DMS153 (cell line): ENCODE data around the gene ADARB2.

ENCODE experiments used
- DNase-seq: peaks from one replicate; lab custom pipeline; 2025; lab: John Stamatoyannopoulos, UW

Gene ADARB2

DNA sequence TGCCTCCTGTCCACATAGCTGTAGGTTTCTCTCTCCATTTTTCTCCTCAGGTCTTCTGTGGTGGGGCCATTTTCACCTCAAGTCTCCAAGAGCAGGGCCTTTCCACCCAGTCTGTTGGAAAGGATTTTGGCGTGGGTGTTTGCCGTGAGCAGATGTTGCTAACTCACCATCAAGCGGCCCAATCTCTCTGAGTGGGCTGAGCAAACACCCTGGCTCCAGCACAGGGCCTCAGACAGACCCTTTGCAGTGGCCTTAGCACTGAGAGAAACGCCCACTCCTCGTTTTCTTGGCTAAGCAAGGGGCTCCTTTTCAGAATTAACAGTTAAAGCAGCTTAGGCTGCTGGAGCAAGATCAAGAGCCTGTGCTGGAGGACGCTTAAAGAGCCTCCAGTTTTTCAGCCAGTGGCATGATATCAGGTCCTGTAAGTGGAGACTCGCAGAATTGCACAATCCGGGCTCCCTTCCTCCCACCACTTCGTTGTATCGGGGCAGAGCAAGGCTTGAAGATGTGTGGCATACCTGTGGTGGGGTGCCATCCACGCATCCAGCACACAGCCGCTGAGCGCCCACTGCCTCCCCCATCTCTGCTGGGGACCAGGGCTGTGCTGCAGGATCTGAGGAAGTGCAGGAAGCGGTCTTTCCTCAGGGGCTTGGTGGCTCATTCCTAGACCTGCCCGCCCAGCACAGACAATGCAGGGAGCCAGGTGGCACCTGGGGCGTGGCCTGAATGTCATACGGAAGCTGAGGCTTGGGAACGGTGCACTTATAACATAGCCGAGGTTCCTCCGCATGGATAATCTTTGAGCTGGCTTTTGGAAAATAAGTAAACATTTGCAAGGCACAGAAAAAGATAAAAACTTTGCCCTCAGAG lies 142.7 kb downstream of the ADARB2 start:
- no peak for DNase-seq

DNA sequence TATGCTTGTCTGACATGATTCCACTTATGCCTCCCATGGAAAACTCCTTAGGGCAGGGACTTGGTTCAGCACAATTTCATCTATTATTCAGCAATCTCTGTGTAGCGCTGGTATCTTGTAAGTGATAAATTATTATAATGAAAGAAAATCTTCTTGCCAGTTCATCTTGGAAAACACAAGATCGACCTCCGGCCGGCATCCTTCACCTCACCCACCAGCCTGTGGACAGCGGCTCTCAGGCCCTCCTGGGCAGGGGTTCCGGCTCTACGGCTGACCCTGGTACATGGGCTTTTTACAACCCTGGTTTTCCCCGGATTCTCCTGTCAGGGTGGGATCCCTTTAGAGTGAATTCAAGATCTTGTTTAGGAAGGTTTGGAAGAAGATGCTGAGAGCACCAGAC lies 145.6 kb downstream of the ADARB2 start:
- DNase-seq: no peak

DNA sequence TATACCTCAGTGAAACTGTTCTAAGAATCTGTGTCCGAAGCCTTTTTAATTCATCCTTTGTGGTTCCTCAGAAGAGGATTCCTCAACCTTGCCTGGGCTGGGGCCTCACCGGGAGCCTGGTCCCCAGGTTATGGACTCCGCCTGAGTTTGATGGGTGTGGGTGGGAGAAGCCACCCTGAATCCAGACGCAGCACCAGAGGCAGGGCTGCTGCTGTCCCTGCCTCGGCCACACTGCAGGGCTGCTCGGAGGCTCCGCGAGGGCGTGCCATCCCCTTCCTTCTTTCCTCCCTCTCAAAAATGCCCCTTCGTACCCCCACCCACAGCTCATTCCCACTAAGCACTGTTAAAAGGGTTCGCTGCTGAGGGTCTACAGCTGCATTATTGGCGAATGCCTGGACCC lies 146.3 kb downstream of the ADARB2 start:
- DNase-seq: no peak

DNA sequence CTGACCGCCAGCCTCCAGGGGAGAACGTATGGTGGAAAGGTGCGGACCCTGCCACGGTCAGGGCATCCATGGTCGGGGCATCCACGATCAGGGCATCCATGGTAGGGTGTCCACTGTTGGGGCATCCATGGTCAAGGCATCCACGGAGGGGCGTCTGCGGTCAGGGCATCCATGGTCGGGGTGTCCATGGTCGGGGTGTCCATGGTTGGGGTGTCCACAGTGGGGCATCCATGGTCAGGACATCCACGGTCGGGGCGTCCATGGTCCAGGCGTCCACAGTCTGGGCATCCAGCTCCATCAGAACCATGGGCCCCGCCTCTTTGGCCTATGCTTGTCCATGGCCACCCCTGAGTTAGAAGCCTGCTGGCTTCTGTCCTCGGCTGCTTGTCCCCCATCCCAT lies 148.1 kb downstream of the ADARB2 start:
- no peak for DNase-seq

DNA sequence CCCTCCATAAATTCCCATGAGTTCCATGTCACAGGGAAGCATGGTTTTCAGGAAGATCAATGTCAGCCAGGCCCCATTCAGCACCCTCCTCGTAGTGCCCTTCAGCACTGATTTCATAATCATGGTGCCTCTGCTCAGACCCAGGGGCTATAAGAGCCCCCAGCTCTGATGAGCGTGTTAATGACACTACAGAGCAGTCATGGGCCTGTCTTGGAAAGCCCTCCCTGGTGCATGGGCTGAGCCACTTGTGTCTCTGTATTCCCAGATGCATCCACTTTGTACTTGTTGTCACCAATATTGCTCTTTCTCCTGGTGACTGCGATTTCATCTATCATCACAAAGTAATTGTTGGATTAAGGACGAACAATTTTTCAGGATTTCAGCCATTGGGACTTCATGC lies 154.6 kb downstream of the ADARB2 start:
- DNase-seq: no peak

DNA sequence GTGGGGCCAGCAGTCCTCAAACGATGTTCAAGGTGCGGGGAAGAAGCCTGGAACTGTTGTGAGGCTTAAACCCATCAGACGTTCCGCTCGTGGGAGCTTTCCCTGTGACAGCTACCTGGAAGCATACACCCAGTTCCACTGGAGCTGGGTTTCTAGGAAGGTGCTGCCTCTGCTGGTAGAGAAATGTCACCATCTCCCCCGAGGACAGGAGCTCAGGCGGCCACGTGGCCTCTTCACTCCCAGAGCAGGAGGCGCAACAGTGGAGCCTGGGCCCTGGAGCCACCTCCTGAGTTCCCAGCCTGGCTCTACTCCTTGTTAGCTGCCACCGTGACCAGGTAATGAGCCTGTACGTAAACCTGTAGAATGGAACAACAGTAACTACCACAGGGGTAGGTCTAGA lies 156.1 kb downstream of the ADARB2 start:
- no peak for DNase-seq

DNA sequence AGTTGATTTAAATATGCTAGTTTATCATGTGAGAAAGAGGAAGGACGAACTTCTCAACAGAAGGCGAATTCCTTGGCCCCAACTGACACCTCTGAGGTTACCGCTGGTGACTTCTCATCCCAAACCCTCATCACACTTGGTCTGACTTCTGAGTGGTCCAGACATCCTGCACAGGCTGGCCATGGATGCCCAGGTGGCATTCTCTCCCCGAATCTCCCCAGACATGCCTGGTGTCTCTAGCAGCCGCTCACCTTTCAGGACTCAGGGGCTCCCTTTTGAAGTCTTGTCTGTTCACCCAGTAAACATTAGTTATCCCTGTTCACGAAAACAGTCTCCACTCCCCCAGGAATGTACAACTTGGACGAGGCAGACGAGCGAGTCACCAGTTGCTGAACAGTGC lies 157.7 kb downstream of the ADARB2 start:
- no peak for DNase-seq

DNA sequence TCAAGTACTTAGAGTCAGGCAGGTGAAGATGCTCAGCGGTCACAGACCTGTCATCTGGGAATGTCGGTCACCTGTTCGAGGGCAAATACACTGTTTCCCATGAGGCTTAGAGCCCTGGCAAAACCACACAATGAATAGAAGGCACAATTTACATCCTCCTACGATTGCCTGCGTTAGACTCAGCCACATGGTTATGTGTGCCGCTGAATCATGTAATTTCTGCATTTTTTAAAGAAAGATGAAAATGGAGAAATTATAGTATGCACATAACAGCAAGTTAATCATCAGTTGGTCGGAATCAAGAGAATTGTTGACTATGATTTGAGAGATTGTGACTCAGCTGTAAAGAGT lies 158.2 kb downstream of the ADARB2 start:
- no peak for DNase-seq

DNA sequence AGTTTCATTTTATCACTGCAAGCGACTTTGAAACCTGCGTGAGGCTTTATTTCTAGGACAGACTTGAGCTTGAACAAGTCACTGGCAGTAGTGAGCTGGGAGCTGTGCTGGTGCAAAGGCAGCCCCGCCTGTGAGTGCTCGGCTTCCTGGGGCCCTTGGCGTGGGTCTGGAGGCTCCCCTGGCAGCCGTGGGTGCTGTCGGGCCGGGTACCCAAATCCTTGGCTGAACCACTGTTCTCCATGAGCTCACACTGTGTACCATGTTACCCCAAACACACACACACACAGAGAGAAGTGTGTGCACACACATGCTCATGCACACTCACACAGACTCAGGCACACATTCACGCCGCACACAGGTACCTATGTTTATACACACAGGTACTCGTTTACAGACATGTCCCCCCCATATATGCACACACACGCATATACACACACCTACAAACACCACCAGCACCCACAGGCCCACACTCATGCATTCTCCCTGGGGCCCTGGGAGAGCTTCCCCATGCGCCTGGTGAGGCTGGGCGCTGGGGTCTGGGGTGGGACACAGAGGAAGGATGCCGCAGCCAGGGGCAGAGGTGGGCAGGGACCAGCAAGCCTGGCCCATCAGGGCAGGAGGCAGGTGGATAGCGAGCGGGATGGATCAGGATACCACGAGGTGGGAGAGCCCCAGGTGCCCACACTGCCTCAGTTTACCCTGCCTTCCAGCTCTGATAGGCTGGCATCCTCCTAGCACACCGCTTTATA lies 158.8 kb downstream of the ADARB2 start:
- DNase-seq: no peak

DNA sequence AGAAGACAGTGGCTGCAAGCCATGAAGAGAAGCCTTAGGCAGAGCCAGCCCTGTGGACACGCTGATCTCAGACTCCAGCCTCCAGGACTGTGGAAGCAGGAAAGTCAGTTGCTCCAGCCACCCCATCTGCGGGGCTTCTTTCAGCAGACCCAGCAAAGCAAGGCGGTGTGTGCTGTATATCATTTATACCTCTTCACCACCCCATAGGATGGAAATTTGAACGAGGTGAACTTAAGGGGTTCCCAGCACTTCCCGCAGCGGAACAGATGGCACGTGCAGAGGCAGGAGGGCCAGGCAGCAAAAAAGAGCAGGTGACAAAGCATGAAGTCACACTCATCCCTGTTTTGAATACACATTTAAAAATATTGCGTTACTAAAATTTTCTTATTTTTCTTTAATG lies 159.4 kb downstream of the ADARB2 start:
- DNase-seq: no peak

DNA sequence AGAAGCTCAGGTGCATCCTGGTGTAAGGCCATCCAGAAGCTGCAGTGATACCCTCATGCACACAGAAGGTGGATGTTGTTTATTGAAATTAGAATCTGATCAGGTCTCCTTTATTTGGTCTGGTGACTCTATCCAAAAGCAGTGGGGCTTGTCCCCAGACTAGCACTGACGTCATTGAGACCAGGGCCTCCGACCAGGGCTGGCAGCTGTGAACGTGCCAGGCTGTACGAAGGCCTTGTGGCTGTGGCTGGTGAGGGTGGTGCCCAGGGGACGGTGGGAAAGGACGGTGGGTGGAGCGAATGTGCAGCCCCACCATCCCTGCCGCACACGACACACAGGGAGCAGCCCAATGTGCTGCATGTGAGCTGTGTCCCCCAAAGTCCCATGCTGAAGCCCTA lies 160.0 kb downstream of the ADARB2 start:
- DNase-seq: no peak

DNA sequence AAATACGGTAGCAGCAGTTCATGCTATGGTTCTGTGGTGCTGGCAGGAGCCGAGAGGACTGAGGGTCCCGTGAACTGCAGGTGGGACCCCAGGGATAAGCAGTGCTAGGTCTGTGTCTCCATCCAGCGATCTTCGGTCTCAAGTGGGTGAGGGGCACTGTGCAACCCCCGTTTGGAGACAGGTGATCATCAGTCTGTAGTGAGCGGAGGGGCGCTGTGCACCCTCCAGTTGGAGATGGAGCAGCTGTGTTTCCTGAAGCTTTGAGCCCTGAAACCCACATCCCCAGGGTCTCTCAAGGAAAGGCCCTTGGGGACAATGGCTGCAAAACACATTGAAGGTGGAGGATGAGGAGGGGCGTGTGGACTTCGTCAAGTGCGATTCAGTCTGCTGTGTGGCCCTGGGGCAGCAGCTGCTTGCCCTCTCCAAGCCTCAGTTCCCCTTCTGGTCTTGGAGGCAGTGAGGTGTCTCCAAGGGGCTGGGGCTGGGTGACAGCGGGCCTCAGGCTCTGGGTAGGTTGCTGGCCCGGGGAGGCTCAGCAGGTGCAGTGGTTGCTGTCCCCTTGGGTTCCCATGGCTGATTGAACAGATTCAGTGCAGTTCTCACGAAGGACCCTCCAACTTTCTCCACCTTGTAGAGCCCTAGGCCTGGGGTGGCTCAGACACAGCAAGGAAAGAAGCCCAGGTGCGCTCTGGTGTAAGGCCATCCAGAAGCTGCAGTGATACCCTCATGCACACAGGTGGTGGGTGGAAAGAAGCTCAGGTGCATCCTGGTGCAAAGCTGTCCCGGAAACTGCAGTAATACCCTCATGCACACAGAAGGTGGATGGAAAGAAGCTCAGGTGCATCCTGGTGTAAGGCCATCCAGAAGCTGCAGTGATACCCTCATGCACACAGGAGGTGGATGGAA lies 160.6 kb downstream of the ADARB2 start:
- DNase-seq: no peak

DNA sequence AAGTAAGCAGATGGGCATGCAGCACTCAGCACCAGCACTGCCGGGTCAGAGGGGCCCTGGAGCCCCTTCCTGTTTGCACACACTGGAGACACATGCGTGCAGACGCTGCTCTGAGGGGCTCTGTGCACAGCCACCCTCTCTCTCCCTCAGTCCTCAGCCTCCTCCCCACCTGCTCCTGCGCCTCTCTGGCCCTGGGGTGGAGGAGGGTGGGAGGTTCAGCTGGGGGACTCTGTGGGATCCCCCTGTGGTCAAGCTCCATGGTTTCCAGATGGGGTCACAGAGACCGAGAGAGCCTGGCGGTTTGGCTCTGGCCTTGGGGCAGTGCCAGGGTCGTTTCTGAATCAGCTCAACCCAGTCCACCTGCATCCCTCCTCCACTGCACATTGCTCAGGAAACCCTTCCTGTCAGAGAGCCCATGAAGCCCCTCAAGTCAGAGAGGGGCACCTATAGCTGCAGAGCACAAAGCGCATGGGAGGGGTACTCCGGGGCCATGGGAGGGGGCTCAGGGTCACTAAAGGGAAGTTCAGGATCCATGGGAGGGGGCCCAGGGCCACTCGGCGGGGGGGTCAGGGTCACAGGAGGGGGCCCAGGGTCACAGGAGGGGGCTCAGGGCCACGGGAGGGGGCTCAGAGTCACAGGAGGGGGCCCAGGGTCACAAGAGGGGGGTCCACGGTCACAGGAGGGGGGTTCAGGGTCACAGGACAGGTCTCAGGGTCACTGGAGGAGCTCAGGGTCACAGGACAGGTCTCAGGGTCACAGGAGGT lies 161.7 kb downstream of the ADARB2 start:
- no peak for DNase-seq

DNA sequence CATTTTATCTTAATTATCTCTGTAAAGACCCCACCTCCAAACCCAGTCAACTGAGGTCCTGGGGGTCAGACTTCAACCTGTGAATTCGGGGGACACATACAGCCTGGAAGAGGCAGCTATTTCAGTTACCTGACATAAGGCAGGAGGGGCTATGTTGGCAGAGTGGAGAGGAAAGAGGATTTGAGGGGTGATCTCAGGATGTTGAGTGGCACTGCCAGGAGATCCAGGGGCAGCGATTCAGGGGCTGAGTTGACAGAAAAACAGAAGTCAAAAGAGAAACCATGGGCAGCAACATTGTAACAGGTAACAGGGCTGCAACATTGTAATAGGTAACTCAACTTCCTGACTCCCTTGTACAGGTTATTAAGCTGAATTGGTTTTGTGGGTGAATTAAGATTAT lies 162.6 kb downstream of the ADARB2 start:
- no peak for DNase-seq

DNA sequence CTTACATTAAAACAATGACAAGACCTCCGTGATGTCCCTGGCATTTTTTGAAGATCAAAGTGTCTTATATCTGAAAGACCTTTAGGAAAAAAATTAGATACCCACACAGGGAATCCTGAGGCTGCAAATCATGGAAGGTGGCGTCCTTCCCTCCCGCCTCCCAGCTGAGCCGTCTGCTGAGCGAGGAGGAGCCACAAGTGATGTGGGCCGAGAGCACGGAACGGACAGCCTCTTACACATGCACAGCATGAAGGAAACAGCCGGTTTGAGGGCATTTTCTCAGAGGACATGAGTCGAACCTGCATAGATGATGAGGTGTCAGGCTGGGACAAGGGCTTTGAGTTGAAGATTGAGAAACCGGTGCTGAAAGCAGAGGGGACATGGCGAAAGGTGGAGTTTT lies 163.3 kb downstream of the ADARB2 start:
- no peak for DNase-seq

DNA sequence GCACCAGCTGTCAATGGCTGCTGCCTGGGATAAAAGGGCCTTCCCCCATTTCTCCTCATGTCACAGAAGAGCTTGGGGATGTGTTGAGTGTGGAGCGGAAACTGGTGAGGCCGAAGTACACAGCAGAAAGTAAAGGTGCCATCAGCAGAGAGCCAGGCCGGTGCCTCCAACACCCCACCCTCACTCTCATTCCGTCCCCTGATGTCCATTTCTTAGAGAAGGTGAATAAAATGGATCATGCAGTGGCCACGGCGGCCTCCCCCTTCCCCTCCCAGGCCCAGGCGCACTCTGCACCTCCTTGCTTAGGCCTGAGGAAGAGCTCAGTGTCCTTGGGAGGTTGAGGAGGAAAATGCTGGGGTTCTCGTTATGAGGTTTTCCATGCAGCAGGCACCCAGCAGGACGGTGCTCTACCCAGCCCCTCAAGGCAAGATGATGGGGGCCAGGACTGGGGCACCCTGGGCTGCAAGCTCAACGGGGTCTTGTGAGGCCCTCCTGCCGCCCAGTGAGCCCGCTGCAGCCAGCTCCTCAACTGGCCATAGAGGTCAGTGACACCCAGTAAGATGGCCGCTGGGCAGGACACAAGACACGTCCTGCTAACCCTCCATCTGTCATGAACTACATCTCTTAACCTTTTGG lies 163.9 kb downstream of the ADARB2 start:
- DNase-seq: no peak

DNA sequence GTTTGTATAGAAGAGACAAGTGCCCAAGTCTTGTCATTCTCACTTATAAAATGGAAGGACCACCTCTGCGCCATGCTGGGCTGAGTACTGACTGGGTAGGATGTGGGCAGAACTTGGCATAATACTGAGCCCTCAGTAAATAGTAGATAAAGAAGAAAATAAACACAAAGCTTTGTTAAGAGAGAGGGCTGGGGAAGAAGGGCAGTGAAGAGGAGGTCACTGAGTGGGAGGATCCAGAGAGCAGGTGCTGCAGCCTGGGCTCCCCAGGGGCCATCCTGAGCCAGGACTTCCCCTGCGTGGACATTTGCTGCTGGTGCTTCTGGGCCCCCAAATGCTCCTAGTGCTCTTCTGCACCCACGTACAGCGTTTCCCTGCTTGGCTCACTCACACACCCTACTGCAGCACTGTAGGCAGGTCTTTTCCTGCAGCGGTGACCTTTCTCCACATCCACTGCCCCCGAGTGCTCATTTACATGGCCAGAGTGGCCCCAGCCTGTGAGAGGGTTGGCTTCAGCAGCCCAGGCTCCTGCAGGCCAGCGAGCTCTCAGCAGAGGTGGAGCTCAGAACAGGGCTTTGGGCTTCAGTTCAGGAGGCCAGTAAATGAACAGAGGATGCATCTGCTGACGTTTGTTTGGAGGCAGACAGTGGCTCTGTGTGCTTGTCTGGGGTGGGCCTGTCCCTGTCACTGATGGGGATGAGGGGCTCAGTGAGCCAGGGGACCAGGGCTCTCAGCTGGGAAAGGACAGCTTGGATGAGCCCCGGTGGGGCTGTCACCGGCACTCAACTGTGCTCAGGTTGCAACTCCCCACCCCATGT lies 164.6 kb downstream of the ADARB2 start:
- peak; percentile 44 for DNase-seq

DNA sequence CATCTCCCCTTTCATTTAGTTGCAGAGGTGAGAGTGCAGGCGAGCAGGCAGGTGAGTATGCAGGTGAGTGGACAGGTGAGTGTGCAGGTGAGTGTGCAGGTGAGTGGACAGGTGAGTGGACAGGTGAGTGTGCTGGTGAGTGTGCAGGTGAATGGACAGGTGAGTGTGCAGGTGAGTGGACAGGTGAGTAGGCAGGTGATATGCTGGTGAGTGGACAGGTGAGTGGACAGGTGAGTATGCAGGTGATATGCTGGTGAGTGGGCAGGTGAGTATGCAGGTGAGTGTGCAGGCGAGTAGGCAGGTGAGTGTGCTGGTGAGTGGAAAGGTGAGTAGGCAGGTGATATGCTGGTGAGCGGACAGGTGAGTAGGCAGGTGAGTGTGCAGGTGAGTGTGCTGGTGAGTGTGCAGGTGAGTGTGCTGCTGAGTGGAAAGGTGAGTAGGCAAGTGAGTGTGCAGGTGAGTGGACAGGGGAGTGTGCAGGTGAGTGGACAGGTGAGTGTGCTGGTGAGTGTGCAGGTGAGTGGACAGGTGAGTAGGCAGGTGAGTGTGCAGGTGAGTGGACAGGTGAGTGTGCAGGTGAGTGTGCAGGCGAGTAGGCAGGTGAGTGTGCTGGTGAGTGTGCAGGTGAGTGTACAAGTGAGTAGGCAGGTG lies 165.6 kb downstream of the ADARB2 start:
- DNase-seq: no peak

DNA sequence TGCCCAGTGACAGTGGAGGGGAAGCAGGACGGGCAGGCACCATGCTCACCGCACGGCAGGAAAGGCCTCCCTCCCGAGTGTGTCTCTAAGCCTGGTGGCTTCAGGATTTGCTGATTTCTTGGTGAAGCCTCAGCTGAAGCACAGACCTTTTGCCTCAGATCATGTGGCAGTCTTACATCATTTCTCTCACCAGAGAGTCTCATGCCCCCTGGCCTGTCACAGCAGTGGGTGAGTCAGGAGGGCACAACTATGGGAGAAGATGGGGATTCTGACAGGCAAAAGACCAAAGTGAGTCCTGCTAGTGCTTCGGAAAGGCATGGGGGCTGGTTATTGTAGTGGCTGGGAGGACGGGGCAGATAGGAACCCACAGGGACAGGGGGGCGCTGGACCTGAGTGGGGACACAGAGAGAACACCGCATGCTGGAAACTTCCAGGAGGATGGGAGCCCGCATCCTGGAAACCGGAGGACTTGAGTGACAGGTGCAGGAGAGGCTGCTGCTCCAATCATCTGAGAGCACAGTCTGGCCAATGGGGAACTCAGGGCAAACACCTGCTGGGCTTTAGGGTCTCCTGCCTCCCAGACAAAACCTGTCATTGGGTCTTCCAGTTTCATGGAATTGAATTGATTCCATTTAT lies 166.8 kb downstream of the ADARB2 start:
- DNase-seq: no peak
